ENCODE results near the gene ZNF80.

The ZNF80 gene

GRCh38 chr3:114213292-114213626 lies 24.1 kb downstream of the ZNF80 start:
- Histone ChIP-seq H3K4me1 (0 out of 2 replicates have a peak, but pooled peaks cover 3% of the 10 kb centered on the region), H3K36me3 (no peaks in the 10 kb centered on the region), H3K27me3 (no peaks in the 10 kb centered on the region; the same call in 1 of the 2 replicates), H3K9me3 (no peaks in the 10 kb centered on the region), H3K4me3 (ENCODE audit: low read depth, low read length) (no peak overlapping the region)
- no peak for TF ChIP-seq CTCF (IDR thresholded peaks at IDR 0.05; ENCODE audit: low read depth, low read length)
- no peak for DNase-seq

- 0 out of 2 replicates have a peak, but pooled peaks cover 3% of the 10 kb centered on the region for H3K4me1 ChIP-seq
- H3K4me3 ChIP-seq (ENCODE audit: low read depth, low read length), result no peak overlapping the region
These were observed 24.7 kb downstream of the ZNF80 start for GRCh38 chr3:114212646-114213045.

GRCh38 chr3:114207768-114208167 lies 29.6 kb downstream of the ZNF80 start:
- no peak for TF ChIP-seq CTCF (IDR thresholded peaks at IDR 0.05; ENCODE audit: low read depth, low read length)
- peaks cover 29% of the 10 kb centered on the region for H3K27me3 ChIP-seq
- no peaks in the 10 kb centered on the region for H3K36me3 ChIP-seq
- DNase-seq, result no peak
- no peak overlapping the region for H3K4me3 ChIP-seq (ENCODE audit: low read depth, low read length)
- no peaks in the 10 kb centered on the region for H3K4me1 ChIP-seq
- H3K9me3 ChIP-seq, result no peaks in the 10 kb centered on the region

More at GRCh38 chr3:114212646-114213045, 24.7 kb downstream of the ZNF80 start:
- no peak for DNase-seq
- Histone ChIP-seq H3K36me3 (no peaks in the 10 kb centered on the region), H3K9me3 (no peaks in the 10 kb centered on the region), H3K27me3 (no peaks in the 10 kb centered on the region; the same call in 1 of the 2 replicates)
- TF ChIP-seq CTCF (IDR thresholded peaks at IDR 0.05; ENCODE audit: low read depth, low read length), result no peak

GRCh38 chr3:114206342-114206741 lies 31.0 kb downstream of the ZNF80 start:
- H3K27me3 ChIP-seq, result peaks cover 37% of the 10 kb centered on the region
- no peaks in the 10 kb centered on the region for H3K4me1 ChIP-seq
- no peaks in the 10 kb centered on the region for H3K9me3 ChIP-seq
- no peak for TF ChIP-seq CTCF (IDR thresholded peaks at IDR 0.05; ENCODE audit: low read depth, low read length)
- no peak overlapping the region for H3K4me3 ChIP-seq (ENCODE audit: low read depth, low read length)
- no peaks in the 10 kb centered on the region for H3K36me3 ChIP-seq
- no peak for DNase-seq

- no peak overlapping the region for H3K4me3 ChIP-seq (ENCODE audit: low read depth, low read length)
- H3K36me3 ChIP-seq, result no peaks in the 10 kb centered on the region
- no peak for DNase-seq
- H3K9me3 ChIP-seq, result no peaks in the 10 kb centered on the region
- TF ChIP-seq CTCF (IDR thresholded peaks at IDR 0.05; ENCODE audit: low read depth, low read length), result no peak
- H3K4me1 ChIP-seq, result no peaks in the 10 kb centered on the region
- H3K27me3 ChIP-seq, result peaks cover 41% of the 10 kb centered on the region
These were observed 31.8 kb downstream of the ZNF80 start for GRCh38 chr3:114205541-114205940.

GRCh38 chr3:114194750-114195149 lies 42.6 kb downstream of the ZNF80 start:
- DNase-seq, result no peak
- no peaks in the 10 kb centered on the region for H3K4me1 ChIP-seq
- peaks cover 31% of the 10 kb centered on the region for H3K27me3 ChIP-seq
- no peaks in the 10 kb centered on the region for H3K36me3 ChIP-seq
- no peak for TF ChIP-seq CTCF (IDR thresholded peaks at IDR 0.05; ENCODE audit: low read depth, low read length)
- H3K4me3 ChIP-seq (ENCODE audit: low read depth, low read length), result no peak overlapping the region
- no peaks in the 10 kb centered on the region for H3K9me3 ChIP-seq
